Panc1 (cell line): ENCODE measurements around the gene DEDD.

Experiments used
- CTCF ChIP-seq: fragments of 450-650 bp; IDR thresholded peaks from 2 replicates; pipeline ENCODE4 v1.5.1; 2017; ENCODE audit warnings: mild to moderate bottlenecking
- SIN3A ChIP-seq: IDR thresholded peaks from 2 replicates; pipeline ENCODE4 v1.6.1; 2012; ENCODE audit warnings: low read depth, mild to moderate bottlenecking, low read length, moderate library complexity, borderline replicate concordance; ENCODE audit not compliant: insufficient read depth

- TF ChIP-seq SIN3A (no peak), CTCF (no peak)
These were observed 33.2 kb downstream of the DEDD start for GRCh38 chr1:161099090-161099802.
